MCF 10A (cell line): ENCODE data around the gene FUCA2. TPM values are rescaled to one million over a fixed set of nuclear protein-coding genes. Genes with fewer than 3 reads are reported as not detected.

ENCODE experiments used
- BruUV-seq: library from RNA; stranded (reverse); fragments of 400-500 nt; replicated peaks from 2 replicates; lab custom pipeline; 2021; lab: Mats Ljungman, UMichigan
- CTCF ChIA-PET: fragments of 300-600 bp; sonication (Branson Sonifier 250); formaldehyde crosslinking; extraction: SDS; loops from one replicate; lab custom pipeline; 2021; ENCODE audit warnings: antibody characterized with exemption, inconsistent platforms; lab: Yijun Ruan, JAX
- POLR2A ChIA-PET: fragments of 300-600, 350-650 bp; sonication (Branson Sonifier 250); formaldehyde crosslinking; extraction: SDS; loops from one replicate; lab custom pipeline; 2020; ENCODE audit warnings: antibody characterized with exemption, inconsistent platforms; lab: Yijun Ruan, JAX
- DNase-seq: peaks from one replicate; pipeline ENCODE4 v3.0.0-alpha.2; 2018; ENCODE audit not compliant: unreplicated experiment
- H3K27ac Mint-ChIP-seq: one replicate; pipeline ENCODE4 v1.8.0; 2022; ENCODE audit warnings: mild to moderate bottlenecking, low read depth, mixed read lengths; ENCODE audit not compliant: unreplicated experiment
- H3K27me3 Mint-ChIP-seq: one replicate; pipeline ENCODE4 v1.8.0; 2022; ENCODE audit warnings: mixed read lengths; ENCODE audit not compliant: insufficient read depth, unreplicated experiment
- H3K36me3 Mint-ChIP-seq: one replicate; pipeline ENCODE4 v1.8.0; 2022; ENCODE audit warnings: mild to moderate bottlenecking, moderate library complexity, mixed read lengths; ENCODE audit not compliant: insufficient read depth, unreplicated experiment
- H3K4me1 Mint-ChIP-seq: one replicate; pipeline ENCODE4 v1.8.0; 2022; ENCODE audit warnings: mixed read lengths; ENCODE audit not compliant: insufficient read depth, unreplicated experiment
- H3K4me3 Mint-ChIP-seq: one replicate; pipeline ENCODE4 v1.8.0; 2022; ENCODE audit warnings: mild to moderate bottlenecking, moderate library complexity, mixed read lengths; ENCODE audit not compliant: unreplicated experiment
- H3K9me3 Mint-ChIP-seq: one replicate; pipeline ENCODE4 v1.8.0; 2022; ENCODE audit warnings: mixed read lengths; ENCODE audit not compliant: unreplicated experiment
- CTCF ChIP-seq: fragments of 200-600 bp; IDR thresholded peaks from one replicate; pipeline ENCODE4 v1.8.0; 2022; ENCODE audit warnings: antibody characterized with exemption, mild to moderate bottlenecking; ENCODE audit not compliant: unreplicated experiment
- intact Hi-C: fragments of 100-400 bp; cut with micrococcal nuclease; formaldehyde crosslinking; loops from 2 replicates; pipeline ENCODE4 v1.14.1; 2022
- total RNA-seq: library from RNA; stranded (reverse); gene quantifications from 2 replicates; pipeline ENCODE4 v1.2.3, GENCODE V29; 2022

The FUCA2 gene
- total RNA-seq, 1 experiment from 2014 or later, result 54.8 TPM

- POLR2A ChIA-PET, result no interaction called here
- CTCF ChIA-PET, result no interaction called here
- BruUV-seq, result no TSS peak
- DNase-seq, result no peak
- TF ChIP-seq CTCF, result no peak
- H3K4me1 Mint-ChIP-seq, result no peaks in the 10 kb centered on the region
- H3K36me3 Mint-ChIP-seq, result no peaks in the 10 kb centered on the region
- H3K9me3 Mint-ChIP-seq, result no peaks in the 10 kb centered on the region
- H3K4me3 Mint-ChIP-seq, result no peak overlapping the region
- no peak overlapping the region for H3K27ac Mint-ChIP-seq
- no peaks in the 10 kb centered on the region for H3K27me3 Mint-ChIP-seq
- intact Hi-C loops, result no loop called here
Observed at GRCh38 chr6:143525356-143525755, 13.8 kb upstream of the FUCA2 start.

- H3K4me1 Mint-ChIP-seq, result peaks cover 4% of the 10 kb centered on the region
- H3K27me3 Mint-ChIP-seq, result no peaks in the 10 kb centered on the region
- ChIA-PET CTCF (no interaction called here), POLR2A (no interaction called here)
- no peak for DNase-seq
- H3K36me3 Mint-ChIP-seq, result no peaks in the 10 kb centered on the region
- intact Hi-C loops, result no loop called here
- TF ChIP-seq CTCF, result no peak
- H3K27ac Mint-ChIP-seq, result no peak overlapping the region
- BruUV-seq, result no TSS peak
- H3K4me3 Mint-ChIP-seq, result no peak overlapping the region
- no peaks in the 10 kb centered on the region for H3K9me3 Mint-ChIP-seq
Observed at GRCh38 chr6:143522039-143522600, 10.6 kb upstream of the FUCA2 start.

GRCh38 chr6:143517447-143517773 is 5.9 kb upstream of the FUCA2 start:
- H3K27me3 Mint-ChIP-seq, result no peaks in the 10 kb centered on the region
- BruUV-seq, result no TSS peak
- ChIA-PET POLR2A (no interaction called here), CTCF (no interaction called here)
- no peaks in the 10 kb centered on the region for H3K36me3 Mint-ChIP-seq
- no peak overlapping the region for H3K4me3 Mint-ChIP-seq
- no peak for DNase-seq
- H3K9me3 Mint-ChIP-seq, result no peaks in the 10 kb centered on the region
- H3K4me1 Mint-ChIP-seq, result peaks cover 11% of the 10 kb centered on the region
- intact Hi-C loops, result no loop called here
- H3K27ac Mint-ChIP-seq, result no peak overlapping the region
- no peak for TF ChIP-seq CTCF

GRCh38 chr6:143516690-143517446 is 5.3 kb upstream of the FUCA2 start:
- ChIA-PET CTCF (interaction anchor here (0.6 kb wide), 1 partner anchor 36 kb away, joined by 3 read pairs; no protein-coding TSS in a partner anchor), POLR2A (no interaction called here)
- intact Hi-C loops, result no loop called here
- Mint-ChIP-seq H3K36me3 (no peaks in the 10 kb centered on the region), H3K9me3 (no peaks in the 10 kb centered on the region), H3K4me1 (peaks cover 11% of the 10 kb centered on the region), H3K27ac (no peak overlapping the region), H3K4me3 (no peak overlapping the region), H3K27me3 (no peaks in the 10 kb centered on the region)
- no peak for TF ChIP-seq CTCF
- no TSS peak for BruUV-seq
- DNase-seq, result no peak
